Midbrain (tissue), 1 donor: ENCODE measurements around the gene NLRC5.
A peak's percentile ranks its signal among the peaks of the same experiment; 100 is the strongest.
"Not testable (repeated sequence)": the region's sequence is repeated elsewhere in the genome, so short reads cannot be mapped to it uniquely, and the experiment has no call there.

ENCODE experiments used
- DNase-seq: peaks from one replicate; lab custom pipeline; 2025; lab: John Stamatoyannopoulos, UW

Gene NLRC5

DNA sequence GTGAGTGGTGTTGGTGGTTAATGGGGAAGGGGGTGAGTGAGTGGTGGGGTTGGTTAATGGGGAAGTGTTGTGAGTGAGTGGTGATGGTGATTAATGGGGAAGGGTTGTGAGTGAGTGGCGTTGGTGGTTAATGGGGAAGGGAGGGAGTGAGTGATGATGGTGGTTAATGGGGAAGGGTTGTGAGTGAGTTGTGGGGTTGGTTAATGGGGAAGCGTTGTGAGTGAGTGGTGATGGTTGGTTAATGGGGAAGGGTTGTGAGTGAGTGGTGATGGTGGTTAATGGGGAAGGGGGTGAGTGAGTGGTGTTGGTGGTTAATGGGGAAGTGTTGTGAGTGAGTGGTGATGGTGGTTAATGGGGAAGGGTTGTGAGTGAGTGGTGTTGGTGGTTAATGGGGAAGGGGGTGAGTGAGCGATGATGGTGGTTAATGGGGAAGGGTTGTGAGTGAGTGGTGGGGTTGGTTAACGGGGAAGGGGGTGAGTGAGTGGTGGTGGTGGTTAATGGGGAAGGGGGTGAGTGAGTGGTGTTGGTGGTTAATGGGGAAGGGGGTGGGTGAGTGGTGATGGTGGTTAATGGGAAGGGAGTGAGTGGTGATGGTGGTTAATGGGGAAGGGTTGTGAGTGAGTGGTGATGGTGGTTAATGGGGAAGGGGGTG lies 81.8 kb downstream of the NLRC5 start:
- not testable (repeated sequence) for DNase-seq

DNA sequence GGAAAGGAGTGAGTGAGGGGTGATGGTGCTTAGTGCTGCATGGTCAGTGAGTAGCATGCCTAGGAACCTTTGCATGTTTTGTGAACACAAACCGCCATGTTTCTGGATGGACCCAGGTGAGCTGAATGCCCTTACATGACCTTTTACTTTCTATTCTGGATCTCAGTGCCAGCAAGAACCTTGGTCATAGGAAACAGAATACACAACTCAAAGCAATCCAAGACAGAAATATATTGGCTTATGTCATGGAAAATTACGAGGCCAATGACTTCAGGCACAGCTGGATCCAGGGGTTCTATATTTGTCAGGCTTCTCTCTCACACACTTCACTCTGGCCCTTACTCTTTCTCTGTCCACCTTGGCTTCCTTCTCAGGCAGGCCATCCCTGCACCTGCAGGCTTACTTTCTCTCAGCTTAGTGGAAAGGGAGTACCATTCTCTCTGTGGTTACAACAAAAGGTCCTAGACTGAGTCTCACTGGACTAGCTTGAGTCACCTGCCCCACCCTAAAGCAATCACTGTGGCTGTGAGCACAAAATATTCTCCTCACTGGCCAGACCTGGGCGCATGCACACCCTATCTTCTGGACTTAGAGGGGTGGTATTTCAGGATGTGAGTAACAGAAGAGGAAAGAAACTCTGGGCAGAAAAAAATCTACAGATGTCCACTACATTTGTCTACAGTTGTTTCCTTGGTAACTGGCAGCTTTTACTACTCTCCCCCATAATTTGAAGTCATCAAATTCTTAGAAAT lies 82.7 kb downstream of the NLRC5 start:
- no peak for DNase-seq

DNA sequence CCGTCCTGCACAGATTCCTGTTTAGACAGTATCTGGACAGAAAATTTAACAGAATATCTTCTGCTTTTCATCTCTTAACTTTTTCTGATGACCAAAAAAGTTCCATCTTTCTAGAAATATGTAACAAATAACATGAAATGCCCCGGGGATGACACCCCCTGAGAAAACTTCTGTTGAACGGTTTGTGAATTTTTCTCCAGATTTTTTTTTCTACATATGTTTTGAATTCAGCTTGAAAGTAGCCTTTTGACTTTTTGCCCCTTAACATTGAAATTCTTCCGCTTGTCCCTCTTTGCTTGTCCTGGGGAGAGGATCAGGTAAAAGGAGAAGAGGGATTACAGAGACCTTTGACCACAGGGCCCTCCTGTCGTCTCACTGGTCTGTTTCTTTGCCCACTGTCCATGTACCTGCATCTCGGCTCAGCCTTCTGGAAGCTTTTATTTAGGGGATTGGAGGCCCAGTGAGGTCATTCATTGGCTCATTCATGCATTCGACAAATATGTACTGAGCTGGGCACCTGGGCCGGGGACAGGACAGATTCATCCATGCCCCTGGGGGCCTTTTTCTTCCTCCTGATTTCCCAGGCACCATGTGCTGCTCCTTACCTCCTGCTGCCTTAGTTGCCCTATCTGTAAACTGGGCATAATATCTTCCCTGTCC lies 83.4 kb downstream of the NLRC5 start:
- no peak for DNase-seq

DNA sequence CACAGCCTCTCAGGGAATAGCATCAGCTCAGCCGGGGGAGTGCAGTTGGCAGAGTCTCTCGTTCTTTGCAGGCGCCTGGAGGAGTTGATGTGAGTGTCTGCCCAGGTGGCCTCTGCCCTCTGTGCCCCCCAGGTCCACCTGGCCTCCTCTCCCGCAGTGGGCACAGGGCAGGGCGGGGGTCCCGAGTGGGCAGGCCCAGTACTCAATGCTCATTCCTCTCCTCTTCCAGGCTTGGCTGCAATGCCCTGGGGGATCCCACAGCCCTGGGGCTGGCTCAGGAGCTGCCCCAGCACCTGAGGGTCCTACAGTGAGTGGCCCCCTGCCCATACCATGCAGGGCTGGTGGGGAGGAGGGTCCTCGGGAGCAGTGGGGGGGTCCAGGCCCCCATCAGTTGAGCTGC lies 88.4 kb downstream of the NLRC5 start:
- no peak for DNase-seq

DNA sequence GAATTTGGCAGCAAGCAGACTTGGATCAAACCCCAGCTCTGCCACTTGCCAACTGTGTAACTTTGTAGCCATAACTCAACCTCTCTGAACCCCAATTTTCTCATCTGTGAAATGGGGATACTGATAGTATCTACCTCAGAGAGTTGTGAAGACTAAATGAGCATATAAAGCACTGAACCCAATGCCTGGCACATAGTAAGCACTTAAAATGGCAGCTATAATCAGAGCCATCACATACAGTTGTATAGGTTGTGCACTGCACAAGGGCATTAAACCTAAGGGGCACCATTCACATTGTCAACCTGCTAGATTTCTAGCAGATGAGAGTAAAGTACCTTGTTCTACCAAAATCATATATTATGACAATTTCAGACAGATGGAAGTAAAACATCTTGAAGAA lies 92.4 kb downstream of the NLRC5 start:
- DNase-seq, result no peak

DNA sequence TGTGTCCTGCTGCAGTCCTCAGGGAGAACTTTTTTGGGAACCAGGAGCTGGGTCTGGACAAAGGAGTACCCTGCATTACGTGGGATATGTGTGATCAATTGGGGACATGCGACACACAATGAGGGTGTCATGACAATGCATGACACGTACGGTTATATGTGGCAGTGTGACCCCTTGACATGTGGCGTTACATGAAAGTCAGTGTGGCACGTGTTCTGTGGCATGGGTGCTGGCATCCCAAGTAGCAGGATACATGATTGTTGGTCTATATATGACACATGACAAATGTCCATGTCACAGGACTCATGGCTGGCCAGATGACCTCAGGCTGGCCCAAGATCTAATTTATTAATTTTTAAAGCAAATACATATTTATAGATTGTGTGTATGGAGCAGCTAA lies 93.3 kb downstream of the NLRC5 start:
- no peak for DNase-seq

DNA sequence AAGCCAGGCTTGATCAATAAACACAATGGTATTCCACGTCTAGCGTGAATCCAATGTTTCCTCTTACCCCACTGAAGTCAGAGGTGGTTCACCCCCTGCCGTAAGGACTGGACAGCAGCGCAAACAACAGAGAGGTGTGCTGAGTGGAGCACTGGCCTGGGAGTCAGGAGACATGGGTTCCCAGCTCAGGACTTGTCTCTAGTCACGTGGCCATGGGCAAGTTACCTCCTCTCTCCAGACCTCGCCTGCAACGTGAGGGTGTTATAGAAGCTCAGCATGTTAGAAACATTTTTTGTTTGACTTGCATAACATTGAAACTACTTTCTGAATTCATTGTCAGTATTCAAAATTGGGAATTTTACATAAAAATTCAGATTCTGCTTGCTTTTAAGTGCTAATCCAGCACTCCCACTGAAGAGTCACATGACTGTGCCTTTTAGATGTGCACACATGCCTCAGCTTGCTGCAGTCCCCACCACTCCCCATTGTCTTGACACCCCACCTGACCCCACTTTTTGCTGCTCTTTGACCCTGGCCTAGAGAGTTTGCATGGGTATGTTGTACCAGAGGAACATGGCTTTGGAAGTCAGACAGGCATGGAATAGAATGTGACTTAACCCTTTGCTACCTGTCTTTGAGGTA lies 94.2 kb downstream of the NLRC5 start:
- DNase-seq, result no peak

DNA sequence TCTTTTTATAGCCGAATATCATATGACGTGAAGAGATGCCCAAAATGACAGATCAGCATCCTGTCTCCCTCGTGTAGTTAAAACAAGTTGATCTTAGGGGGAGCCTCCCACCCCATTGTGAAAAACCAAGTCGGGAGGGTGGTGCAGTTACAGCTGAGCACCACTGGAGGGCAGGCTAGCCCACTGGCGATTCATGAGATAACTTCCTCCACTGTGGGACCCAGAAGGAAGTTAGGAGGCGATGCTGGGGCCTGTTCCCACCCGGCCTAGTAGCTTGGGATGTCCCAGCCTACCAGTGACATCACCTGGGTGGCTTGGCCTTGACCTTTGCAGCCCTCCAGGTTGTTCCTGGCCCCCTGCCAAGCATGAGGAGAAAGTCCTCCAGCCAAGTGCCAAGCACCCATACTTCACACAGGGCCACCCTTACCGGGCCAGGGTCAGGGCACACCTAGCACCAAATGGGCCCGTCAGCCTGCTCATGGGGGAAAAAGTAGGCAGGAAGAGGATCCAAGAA lies 95.0 kb downstream of the NLRC5 start:
- peak; percentile 86 for DNase-seq

DNA sequence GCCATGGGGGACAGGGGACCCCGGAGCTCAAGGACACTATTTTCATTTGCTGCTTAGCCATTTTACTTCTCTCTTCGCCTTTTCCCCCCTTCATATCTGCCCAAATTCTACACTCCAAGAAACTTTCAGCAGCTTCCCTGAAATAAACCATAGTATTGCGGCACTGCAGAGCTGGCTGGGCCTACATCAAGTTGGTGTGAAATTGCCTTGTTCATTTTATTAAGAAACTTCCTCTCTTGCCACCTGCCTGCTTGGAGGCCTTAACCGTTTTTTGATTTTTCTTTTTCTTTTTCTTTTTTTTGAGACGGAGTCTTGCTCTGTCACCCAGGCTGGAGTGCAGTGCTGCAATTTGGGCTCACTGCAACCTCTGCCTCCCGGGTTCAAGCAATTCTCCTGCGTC lies 95.6 kb downstream of the NLRC5 start:
- DNase-seq, result no peak

DNA sequence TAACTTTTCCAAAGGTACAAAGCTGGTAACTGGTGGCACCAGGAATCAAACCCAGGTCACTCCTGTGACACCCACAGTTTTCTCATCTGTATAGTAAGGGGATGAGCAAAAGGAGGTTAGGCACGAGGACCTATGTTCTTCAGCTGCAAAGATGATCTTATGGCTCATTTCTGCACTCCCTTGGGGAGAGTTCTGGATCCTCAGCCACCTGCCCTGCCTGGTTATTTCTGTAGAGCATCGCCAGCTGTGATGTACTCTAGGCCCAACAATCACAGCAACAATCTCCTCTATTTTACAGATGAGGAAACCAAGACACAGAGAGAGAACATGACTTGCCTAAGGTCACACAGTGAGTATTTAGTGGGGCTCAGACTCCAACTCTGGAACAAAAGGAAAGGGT lies 97.6 kb downstream of the NLRC5 start:
- no peak for DNase-seq

DNA sequence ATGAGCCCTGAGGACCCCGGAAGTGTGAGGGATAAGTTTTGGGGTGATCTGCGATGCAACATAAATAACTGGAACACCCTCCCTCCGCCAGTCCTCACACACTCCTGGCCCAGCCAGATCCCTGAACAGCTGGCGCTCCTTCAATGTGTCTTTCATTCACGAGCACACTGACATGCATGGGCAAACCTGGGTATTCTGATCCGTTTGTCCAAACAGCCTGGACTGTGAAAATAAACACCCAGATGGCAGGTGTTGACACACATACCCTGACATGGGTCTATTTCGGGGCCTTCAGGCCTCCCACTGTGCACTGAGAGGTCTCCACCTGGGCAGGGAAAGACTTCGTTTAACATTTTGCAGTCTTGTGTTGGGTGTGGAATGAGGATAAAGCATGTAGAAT lies 100.0 kb downstream of the NLRC5 start:
- no peak for DNase-seq

DNA sequence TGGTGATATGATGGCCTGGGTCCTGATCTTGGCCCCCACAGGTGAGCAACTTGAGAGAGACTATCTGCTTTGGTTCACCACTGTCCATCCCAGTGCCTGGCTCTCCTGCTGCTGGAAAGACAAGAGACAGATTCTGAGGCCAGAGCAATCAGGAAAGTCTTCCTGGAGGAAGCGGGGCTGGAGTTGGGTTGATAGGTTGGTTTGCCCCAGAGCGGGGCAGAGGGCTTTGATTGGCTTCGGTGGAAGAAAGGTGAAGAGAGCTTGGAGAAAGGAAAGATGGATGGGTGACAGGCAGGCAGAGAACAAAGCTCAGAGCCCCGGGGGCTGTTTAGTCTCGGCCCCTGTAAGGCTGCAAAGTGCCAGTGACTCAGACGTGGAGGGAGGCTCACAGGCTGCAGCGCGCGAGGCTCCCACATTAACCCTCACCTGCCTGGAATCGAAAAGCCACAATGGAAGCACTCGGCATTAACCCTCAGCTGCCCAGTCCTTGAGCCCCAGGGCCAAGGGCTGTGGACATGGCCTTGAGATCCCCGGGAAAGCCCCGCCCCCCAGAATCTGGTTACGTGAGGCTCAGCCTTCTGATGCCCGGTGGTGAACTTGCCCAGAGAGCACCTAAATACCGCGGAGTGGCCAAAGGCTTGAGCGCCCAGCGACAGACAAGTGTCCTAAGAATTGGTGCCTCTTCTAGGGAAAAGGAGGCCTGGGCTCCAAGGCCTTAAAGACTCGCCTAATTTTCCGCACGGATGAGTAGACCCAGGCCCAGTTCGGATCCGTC lies 102.0 kb downstream of the NLRC5 start:
- DNase-seq, result no peak

DNA sequence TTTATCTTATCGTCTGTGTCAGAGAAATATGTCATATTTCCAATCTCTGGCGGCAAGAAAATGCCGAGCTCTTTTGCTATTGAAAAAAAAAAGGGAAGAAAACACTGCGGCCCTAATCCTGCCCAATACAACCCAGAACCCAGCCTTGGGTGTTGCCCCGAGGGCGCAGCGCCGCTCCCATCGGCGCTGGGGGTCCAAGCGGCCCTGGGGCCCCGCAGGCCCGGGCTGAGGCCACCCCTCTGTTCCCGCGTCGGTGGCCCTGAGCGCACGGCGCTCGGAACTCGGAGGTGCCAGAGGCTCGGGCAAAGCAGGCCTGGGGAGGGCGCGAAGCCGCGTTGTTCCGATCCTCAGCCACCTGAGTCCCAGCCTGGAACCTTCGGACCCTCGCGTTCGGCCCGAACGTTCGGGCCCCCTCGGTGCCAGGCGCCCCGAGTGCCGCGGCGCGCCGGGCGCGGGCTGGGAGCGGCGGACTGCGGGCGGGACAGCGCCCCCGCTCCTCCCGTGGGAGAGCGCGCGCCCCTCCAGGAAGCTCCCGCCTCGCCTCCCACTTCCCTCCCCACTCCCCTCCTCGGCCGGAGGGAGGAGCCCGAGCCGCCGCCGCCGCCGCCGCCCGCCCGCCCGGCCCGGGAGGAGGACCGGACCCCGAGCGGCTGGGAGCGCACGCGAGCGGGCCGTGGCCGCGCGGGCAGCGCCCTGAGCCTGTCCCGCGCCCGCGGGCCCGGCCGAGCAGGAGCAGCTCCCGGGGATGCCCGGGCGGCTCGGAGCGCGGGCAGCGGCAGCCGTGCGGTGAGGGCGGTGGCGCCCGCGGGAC lies 102.8 kb downstream of the NLRC5 start, which contains the start of gene CPNE2:
Gene CPNE2 (plus strand): TSS at position 609 of the 811 bp plus-strand sequence. CDS start 18,160 bp downstream, outside the sequence.
- DNase-seq, result peak; percentile 77

DNA sequence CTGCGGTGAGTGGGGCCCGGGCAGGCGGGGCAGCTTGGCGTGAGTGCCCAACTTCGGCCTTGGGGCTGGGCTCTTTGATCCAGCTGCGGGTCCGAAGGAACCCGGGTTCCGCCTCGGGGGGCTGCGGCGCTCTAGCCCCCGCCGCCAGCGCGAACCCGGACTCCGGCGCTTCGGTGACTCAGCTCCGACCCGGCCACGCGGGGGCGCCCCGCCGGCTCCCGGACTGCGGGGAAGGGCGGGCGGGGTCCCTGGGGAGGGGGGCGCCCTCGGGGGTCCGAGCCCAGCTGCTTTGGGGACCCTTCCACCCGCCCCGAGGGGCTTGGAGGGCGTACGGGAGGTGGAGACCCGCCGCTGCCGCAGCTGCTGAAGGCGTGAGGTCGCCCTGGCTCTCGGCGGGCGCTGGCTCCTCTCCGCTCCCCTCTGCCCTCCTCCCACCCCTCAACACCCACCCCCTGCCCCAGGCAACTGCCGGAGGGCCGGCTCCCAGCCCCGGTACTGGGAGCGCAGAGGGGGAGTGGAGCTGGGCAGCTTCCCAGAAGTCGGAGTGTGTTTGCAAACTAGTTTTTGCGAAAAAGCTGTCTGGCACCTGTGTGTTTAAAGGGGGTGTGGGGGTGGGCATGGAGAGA lies 103.5 kb downstream of the NLRC5 start:
- peak; percentile 45 for DNase-seq

DNA sequence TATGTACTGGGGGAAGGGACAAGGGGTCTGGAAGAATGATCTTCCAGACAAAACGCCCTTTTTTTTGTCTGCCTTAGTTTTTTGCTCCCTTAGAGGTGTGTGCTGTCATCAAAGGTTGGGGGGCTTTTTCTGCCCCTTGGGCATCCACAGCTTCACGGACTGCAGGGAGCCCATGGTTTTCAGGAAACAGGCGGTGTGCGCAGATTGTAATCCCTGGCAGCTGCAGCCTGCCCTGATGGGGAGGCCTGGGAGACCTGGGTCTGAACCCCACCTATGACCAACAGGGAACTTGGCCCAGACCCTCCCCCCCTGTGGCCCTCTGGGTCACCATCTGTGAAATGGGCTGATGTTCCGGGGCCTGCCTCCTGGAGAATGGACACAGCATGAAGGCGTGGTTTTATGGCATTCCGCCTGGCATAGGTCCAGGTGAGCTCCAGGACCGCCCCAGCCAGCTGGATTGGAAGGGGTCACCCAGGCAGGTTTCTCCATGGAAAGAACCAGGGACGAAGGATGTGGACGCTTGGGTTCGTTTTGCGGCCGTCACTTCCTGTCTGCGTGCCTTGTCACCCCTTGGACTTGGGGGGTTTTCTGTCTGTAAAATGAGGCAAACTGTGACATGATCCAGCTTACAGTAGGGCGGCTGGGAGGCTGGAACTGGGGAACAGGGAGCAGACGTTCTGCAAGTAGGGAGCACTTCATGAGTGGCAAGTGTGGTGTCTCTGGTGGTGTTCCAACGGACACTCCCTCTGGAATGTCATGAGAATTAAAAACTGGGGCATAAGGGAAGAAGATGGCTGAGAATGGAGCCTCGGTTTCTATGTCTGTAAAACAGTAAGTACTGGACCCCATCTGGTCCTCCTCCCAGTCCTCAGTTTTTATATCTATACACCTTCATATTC lies 104.6 kb downstream of the NLRC5 start:
- DNase-seq, result no peak

DNA sequence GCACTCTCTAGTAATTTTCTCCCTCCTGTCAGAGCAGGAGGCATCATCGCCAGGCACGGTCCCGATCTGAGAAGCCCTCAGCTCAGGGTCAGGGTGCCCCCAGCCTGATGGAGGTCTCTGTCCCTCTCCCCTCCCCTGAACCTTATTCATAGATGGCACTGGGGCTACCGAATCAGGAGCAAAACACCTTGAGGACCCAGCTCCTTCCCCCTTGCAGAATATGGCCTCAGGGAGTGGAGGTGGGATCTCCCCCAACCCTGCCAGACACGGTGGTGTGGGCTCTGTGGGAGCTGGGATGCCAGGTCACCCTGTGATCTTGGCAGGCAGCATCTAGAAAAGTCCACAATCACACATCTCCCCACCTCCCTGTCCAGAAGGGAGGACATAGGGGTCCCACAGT lies 105.6 kb downstream of the NLRC5 start:
- no peak for DNase-seq

DNA sequence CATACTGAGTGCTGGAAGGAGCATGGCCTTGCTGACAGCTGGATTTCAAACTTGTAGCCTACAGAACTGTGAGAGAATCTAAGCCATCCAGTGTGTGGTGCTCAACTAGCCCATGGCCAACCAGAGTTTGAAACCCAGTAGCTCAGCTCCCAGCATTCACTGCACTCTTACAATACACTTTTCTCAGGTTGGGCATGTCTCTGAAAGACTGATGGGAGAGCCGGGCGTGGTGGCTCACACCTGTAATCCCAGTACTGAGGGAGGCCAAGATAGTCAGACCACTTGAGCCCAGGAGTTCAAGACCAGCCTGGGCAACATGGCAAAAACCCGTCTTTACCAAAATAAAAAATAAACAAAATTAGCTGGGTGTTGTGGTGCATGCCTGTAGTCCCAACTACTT lies 106.8 kb downstream of the NLRC5 start:
- no peak for DNase-seq

DNA sequence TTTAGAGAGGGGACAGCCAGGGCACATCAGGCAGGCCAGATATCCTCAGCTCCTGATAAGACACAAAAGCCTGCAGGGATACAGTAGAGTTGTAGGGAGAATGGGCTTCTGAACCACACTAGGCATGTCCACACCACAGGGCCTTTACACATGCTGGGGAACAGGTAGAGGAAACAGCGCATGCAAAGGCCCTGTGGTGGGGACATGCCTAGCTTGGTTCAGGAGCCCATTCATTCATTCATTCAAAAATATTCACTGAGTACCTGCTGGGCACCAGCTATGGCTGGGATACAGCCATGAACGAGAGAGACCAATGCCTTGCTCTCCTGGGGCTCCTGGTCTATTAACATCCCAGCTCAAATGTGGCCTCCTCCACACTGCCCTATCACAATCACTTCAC lies 107.4 kb downstream of the NLRC5 start:
- DNase-seq, result no peak

DNA sequence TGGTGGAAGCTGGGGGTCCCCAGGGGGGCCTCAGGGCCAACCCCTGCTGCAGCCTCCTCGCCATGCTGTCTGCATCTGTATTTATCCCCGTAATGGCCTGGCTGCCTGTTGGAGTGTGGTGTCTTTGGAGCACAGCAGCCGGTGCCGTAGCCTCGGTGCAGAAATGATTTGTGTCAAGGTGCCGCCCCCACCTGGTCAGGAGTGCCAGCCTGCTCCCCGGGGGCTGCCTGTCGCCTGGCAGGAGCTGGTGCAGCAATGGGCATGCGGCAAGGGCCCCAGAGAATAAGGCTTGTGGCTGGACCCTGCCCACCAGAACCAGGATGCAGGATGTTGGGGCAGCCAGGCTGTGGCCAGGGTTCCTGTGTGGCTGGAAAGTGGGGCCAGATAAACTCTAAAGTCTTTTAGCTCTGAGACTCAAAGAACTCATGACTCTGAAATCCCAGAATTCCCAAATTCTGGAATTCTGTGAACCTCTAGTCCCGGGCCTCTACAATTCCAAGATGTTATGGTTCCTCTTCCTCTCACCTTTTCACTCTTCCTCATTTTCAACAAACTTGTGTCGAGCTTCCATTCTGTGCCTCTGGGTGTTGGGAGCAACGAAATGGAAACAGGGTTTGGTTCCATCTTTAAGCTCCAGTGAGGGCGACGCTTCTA lies 109.0 kb downstream of the NLRC5 start:
- no peak for DNase-seq
